Stimulated activated CD4-positive, alpha-beta T cell treated with anti-CD3 and anti-CD28 coated beads, Interleukin-1b, Interleukin-23, amount 100 ng/mL, for 24 hours (primary cell): Measurements from ENCODE around the gene ZNF536.

Experiments
- DNase-seq, 4 experiments: peaks; one replicate each; pipeline ENCODE4 v3.0.0-alpha.2; 2020; ENCODE audit warnings: low read depth in 4 of 4, low spot score in 1 of 4

Gene ZNF536

GRCh38 chr19:30596813-30597399 lies 224.7 kb downstream of the ZNF536 start:
- DNase-seq, result no peak

GRCh38 chr19:30598688-30599087 lies 226.5 kb downstream of the ZNF536 start:
- DNase-seq, result no peak

GRCh38 chr19:30602661-30603350 lies 230.6 kb downstream of the ZNF536 start:
- DNase-seq, result no peak

GRCh38 chr19:30604657-30605056 lies 232.5 kb downstream of the ZNF536 start:
- no peak for DNase-seq

- no peak for DNase-seq
Observed at GRCh38 chr19:30605333-30605732, 233.1 kb downstream of the ZNF536 start.

- no peak for DNase-seq
Observed at GRCh38 chr19:30606114-30607050, 234.2 kb downstream of the ZNF536 start.
